SK-N-SH (cell line): ENCODE measurements around the gene APC. TPM values are rescaled to one million over a fixed set of nuclear protein-coding genes. Genes with fewer than 3 reads are reported as not detected.

Experiments used
- CTCF ChIA-PET: fragments of 300-600, 350-600 bp; formaldehyde crosslinking; extraction: SDS; loops from one replicate; lab custom pipeline; 2021; lab: Yijun Ruan, JAX
- POLR2A ChIA-PET: fragments of 350-600 bp; sonication (Branson Sonifier 250); formaldehyde crosslinking; extraction: SDS; loops from one replicate; lab custom pipeline; 2020; ENCODE audit warnings: antibody characterized with exemption, inconsistent platforms; lab: Yijun Ruan, JAX
- DNase-seq: peaks from one replicate; pipeline ENCODE4 v3.0.0; 2012
- H2AFZ ChIP-seq: fragments of 200-600 bp; sonication (generic); 2 replicates; pipeline ENCODE4 v1.8.1; 2016; ENCODE audit warnings: antibody characterized with exemption, mild to moderate bottlenecking, low read depth
- H3F3A ChIP-seq: fragments of 200-600 bp; sonication (generic); replicated peaks from 2 replicates; pipeline ENCODE3; 2016; ENCODE audit warnings: antibody characterized with exemption, mild to moderate bottlenecking; ENCODE audit not compliant: insufficient read depth
- H3K27ac ChIP-seq, 2 experiments: fragments of 200-500 bp in 1 of 2; fragments of 200-600 bp in 1 of 2; sonication (Bioruptor generic) in 1 of 2; sonication (generic), shearing (Covaris generic) in 1 of 2; 2 replicates each; pipeline versions ENCODE4 v1.5.1 to v1.6.1; 2014 to 2016; ENCODE audit warnings: low read depth in 2 of 2, inconsistent platforms in 1 of 2, low read length in 1 of 2, mild to moderate bottlenecking in 1 of 2, mixed read lengths in 1 of 2
- H3K27me3 ChIP-seq: fragments of 200-600 bp; sonication (generic), shearing (Covaris generic); 2 replicates; pipeline ENCODE4 v1.6.1; 2016; ENCODE audit warnings: mixed run types; ENCODE audit not compliant: insufficient read depth
- H3K36me3 ChIP-seq, 2 experiments: fragments of 200-500 bp in 1 of 2; fragments of 200-600 bp in 1 of 2; sonication (Bioruptor generic) in 1 of 2; sonication (generic) in 1 of 2; replicated peaks in 1 of 2; 2 replicates each; pipeline versions ENCODE3 to v1.5.1; 2014 to 2016; ENCODE audit warnings: low read length in 1 of 2, mild to moderate bottlenecking in 1 of 2; ENCODE audit not compliant: insufficient read depth in 2 of 2, control insufficient read depth in 1 of 2
- H3K4me1 ChIP-seq, 2 experiments: fragments of 200-500 bp in 1 of 2; fragments of 200-600 bp in 1 of 2; sonication (Bioruptor generic) in 1 of 2; sonication (generic), shearing (Covaris generic) in 1 of 2; 2 replicates each; pipeline versions ENCODE4 v1.5.1 to v1.6.1; 2014 to 2016; ENCODE audit warnings: low read depth in 1 of 2, low read length in 1 of 2, mixed run types in 1 of 2; ENCODE audit not compliant: insufficient read depth in 2 of 2, control insufficient read depth in 1 of 2
- H3K4me2 ChIP-seq: fragments of 200-600 bp; sonication (generic), shearing (Covaris generic); 2 replicates; pipeline ENCODE4 v1.6.1; 2017; ENCODE audit warnings: mixed run types
- H3K4me3 ChIP-seq, 2 experiments: fragments of 200-500 bp in 1 of 2; fragments of 200-600 bp in 1 of 2; sonication (Bioruptor generic) in 1 of 2; sonication (generic), shearing (Covaris generic) in 1 of 2; 2 replicates each; pipeline versions ENCODE4 v1.5.1 to v1.8.1; 2014 to 2016; ENCODE audit warnings: low read depth in 2 of 2, inconsistent platforms in 1 of 2, low read length in 1 of 2, mild to moderate bottlenecking in 1 of 2, mixed read lengths in 1 of 2, moderate library complexity in 1 of 2
- H3K79me2 ChIP-seq: fragments of 200-600 bp; sonication (generic); 2 replicates; pipeline ENCODE4 v1.8.1; 2017; ENCODE audit warnings: mild to moderate bottlenecking; ENCODE audit not compliant: insufficient read depth
- H3K9ac ChIP-seq: fragments of 200-600 bp; sonication (generic); 2 replicates; pipeline ENCODE4 v1.6.1; 2017; ENCODE audit warnings: mixed run types
- H3K9me2 ChIP-seq: fragments of 200-600 bp; sonication (generic); 2 replicates; pipeline ENCODE4 v1.6.1; 2017; ENCODE audit warnings: mixed run types
- H3K9me3 ChIP-seq: fragments of 200-600 bp; sonication (generic); 2 replicates; pipeline ENCODE4 v1.6.1; 2017; ENCODE audit warnings: mixed run types, mild to moderate bottlenecking, moderate library complexity
- H4K20me1 ChIP-seq: fragments of 200-600 bp; sonication (generic); 2 replicates; pipeline ENCODE4 v1.6.1; 2017; ENCODE audit warnings: mild to moderate bottlenecking, mixed run types; ENCODE audit not compliant: insufficient read depth
- ELF1 ChIP-seq: IDR thresholded peaks from 2 replicates; pipeline ENCODE4 v1.4.0; 2012
- EP300 ChIP-seq, 2 experiments: IDR thresholded peaks; 2 replicates each; pipeline versions ENCODE4 v1.4.0 to v1.6.1; 2012; ENCODE audit warnings: borderline replicate concordance in 1 of 2, low read depth in 1 of 2, low read length in 1 of 2
- EZH2phosphoT487 ChIP-seq: fragments of 200-600 bp; sonication (generic); IDR thresholded peaks from 2 replicates; pipeline ENCODE4 v1.6.1; 2017; ENCODE audit warnings: low read depth, mixed run types, mild to moderate bottlenecking, antibody characterized with exemption, moderate library complexity, borderline replicate concordance
- FOXM1 ChIP-seq: IDR thresholded peaks from 2 replicates; pipeline ENCODE4 v1.4.0; 2012; ENCODE audit warnings: low read depth, mild to moderate bottlenecking
- JUND ChIP-seq: IDR thresholded peaks from 2 replicates; pipeline ENCODE4 v1.4.0; 2012
- MEF2A ChIP-seq: IDR thresholded peaks from 2 replicates; pipeline ENCODE4 v1.4.0; 2012; ENCODE audit warnings: low read depth, borderline replicate concordance
- NFIC ChIP-seq: IDR thresholded peaks from 2 replicates; pipeline ENCODE4 v1.4.0; 2012; ENCODE audit warnings: borderline replicate concordance
- NRF1 ChIP-seq: IDR thresholded peaks from 2 replicates; pipeline ENCODE4 v1.6.1; 2012; ENCODE audit warnings: low read depth, mild to moderate bottlenecking, low read length
- RAD21 ChIP-seq: IDR thresholded peaks from 2 replicates; pipeline ENCODE4 v1.6.1; 2012; ENCODE audit warnings: mild to moderate bottlenecking, low read length
- RCOR1 ChIP-seq: fragments of 150-350 bp; IDR thresholded peaks from 2 replicates; pipeline ENCODE4 v1.6.1; 2017; ENCODE audit warnings: antibody characterized with exemption, low read length
- RFX5 ChIP-seq: IDR thresholded peaks from 2 replicates; pipeline ENCODE4 v1.6.1; 2012; ENCODE audit warnings: mild to moderate bottlenecking, improper control_type of control experiment, low read length
- SIN3A ChIP-seq: IDR thresholded peaks from 2 replicates; pipeline ENCODE4 v1.6.1; 2012; ENCODE audit warnings: low read depth, mild to moderate bottlenecking, low read length, moderate library complexity, borderline replicate concordance
- TCF12 ChIP-seq: IDR thresholded peaks from 2 replicates; pipeline ENCODE4 v1.4.0; 2012
- YY1 ChIP-seq: IDR thresholded peaks from 2 replicates; pipeline ENCODE4 v1.4.0; 2012; ENCODE audit warnings: low read depth, mild to moderate bottlenecking
- ZBTB33 ChIP-seq: IDR thresholded peaks from 2 replicates; pipeline ENCODE4 v1.4.0; 2012; ENCODE audit warnings: low read depth, borderline replicate concordance
- WGBS: methylation state at CpG from one replicate; pipeline ENCODE4 v1.1.6; 2017; ENCODE audit warnings: low lambda C conversion rate; 5-methylcytosine and 5-hydroxymethylcytosine counted together
- polyA plus RNA-seq, 3 experiments: library from polyadenylated mRNA; depleted of rRNA; stranded (reverse); fragments of >200 nt; gene quantifications; 2 replicates each; pipeline ENCODE4 v1.2.3, GENCODE V29; 2012
- TF ChIP-seq, protein P1 (sequence below): fragments of 150-350 bp; IDR thresholded peaks from 2 replicates; pipeline ENCODE4 v1.6.1; 2016; ENCODE audit warnings: mild to moderate bottlenecking, low read depth, low read length
- TF ChIP-seq, protein P2 (sequence below): IDR thresholded peaks from 2 replicates; pipeline ENCODE4; 2012

Gene APC
- polyA plus RNA-seq, 1 of the 3 experiments (the other 2 are of a cell fraction), result 5.1 TPM

DNA sequence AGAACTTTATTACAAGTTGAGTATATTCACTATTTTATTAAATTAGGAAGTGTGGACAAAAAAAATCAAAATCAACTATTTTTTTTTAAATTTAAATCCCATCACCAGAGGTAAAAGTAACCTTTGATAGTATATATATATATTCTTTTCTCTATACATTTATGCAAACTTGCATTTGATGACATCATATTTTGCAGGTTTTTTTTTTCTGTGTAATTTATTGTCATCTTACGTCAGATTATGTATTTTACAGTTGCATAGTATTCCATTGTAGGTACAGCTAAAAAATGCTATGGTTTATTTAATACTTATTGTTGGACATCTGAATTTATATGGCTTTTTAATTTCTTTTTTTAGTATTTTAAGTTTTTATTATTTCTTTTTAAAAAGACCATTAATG lies 25.5 kb downstream of the APC start:
- Histone ChIP-seq H3K9me3 (no peaks in the 10 kb centered on the region), H3K36me3 (peaks cover 21 to 32% of the 10 kb centered on the region in 2 experiments), H3K27ac (no peak overlapping the region), H3K27me3 (no peaks in the 10 kb centered on the region), H2AFZ (no peak overlapping the region), H3K4me2 (no peak overlapping the region), H3K4me1 (peaks cover 0 to 6% of the 10 kb centered on the region in 2 experiments; a peak in 2 of 4 replicates), H3K79me2 (peaks cover 16% of the 10 kb centered on the region; the same call in 1 of the 2 replicates), H3K9ac (no peak overlapping the region), H4K20me1 (no peaks in the 10 kb centered on the region), H3K9me2 (no peaks in the 10 kb centered on the region), H3K4me3 (no peak overlapping the region), H3F3A (no peaks in the 10 kb centered on the region)
- TF ChIP-seq, protein P1, sequence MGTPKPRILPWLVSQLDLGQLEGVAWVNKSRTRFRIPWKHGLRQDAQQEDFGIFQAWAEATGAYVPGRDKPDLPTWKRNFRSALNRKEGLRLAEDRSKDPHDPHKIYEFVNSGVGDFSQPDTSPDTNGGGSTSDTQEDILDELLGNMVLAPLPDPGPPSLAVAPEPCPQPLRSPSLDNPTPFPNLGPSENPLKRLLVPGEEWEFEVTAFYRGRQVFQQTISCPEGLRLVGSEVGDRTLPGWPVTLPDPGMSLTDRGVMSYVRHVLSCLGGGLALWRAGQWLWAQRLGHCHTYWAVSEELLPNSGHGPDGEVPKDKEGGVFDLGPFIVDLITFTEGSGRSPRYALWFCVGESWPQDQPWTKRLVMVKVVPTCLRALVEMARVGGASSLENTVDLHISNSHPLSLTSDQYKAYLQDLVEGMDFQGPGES, result no peak
- TF ChIP-seq FOXM1, result no peak
- TF ChIP-seq MEF2A, result no peak
- TF ChIP-seq ZBTB33, result no peak
- no peak for TF ChIP-seq TCF12
- TF ChIP-seq RCOR1, result no peak
- no peak for TF ChIP-seq SIN3A
- TF ChIP-seq RAD21, result no peak
- TF ChIP-seq EZH2phosphoT487, result no peak
- TF ChIP-seq JUND, result no peak
- TF ChIP-seq YY1, result no peak
- TF ChIP-seq, protein P2, sequence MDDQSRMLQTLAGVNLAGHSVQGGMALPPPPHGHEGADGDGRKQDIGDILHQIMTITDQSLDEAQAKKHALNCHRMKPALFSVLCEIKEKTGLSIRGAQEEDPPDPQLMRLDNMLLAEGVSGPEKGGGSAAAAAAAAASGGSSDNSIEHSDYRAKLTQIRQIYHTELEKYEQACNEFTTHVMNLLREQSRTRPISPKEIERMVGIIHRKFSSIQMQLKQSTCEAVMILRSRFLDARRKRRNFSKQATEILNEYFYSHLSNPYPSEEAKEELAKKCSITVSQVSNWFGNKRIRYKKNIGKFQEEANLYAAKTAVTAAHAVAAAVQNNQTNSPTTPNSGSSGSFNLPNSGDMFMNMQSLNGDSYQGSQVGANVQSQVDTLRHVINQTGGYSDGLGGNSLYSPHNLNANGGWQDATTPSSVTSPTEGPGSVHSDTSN, result no peak
- TF ChIP-seq NFIC, result no peak
- TF ChIP-seq RFX5, result no peak
- no peak for TF ChIP-seq EP300 (IDR thresholded peaks at IDR 0.05; ENCODE audit: borderline replicate concordance in 1 of 2, low read depth in 1 of 2, low read length in 1 of 2)
- no peak for TF ChIP-seq ELF1
- no peak for TF ChIP-seq NRF1
- no peak for DNase-seq
- CTCF ChIA-PET, result interaction anchor here (1.3 kb wide), 1 partner anchor 71 kb away, joined by 4 read pairs; no protein-coding TSS in a partner anchor
- WGBS, result 100% methylated on average over 1 of the region's 1 CpG
- POLR2A ChIA-PET, result no interaction called here
